Dendritic cell treated with granulocyte-macrophage colony-stimulating factor and Interleukin-4, amounts not matched to agents 40 ng/mL and 50 ng/mL, for 4 days (primary cell): ENCODE results near the gene CFHR1.
"Not testable (repeated sequence)": the region's sequence is repeated elsewhere in the genome, so short reads cannot be mapped to it uniquely, and the experiment has no call there.

Experiments used
- H3K27ac Mint-ChIP-seq: one replicate; pipeline ENCODE4 v1.8.0; 2022; ENCODE audit warnings: mild to moderate bottlenecking, mixed read lengths
- H3K27me3 Mint-ChIP-seq: one replicate; pipeline ENCODE4 v1.8.0; 2022; ENCODE audit warnings: mild to moderate bottlenecking, mixed read lengths
- H3K36me3 Mint-ChIP-seq: one replicate; pipeline ENCODE4 v1.8.0; 2022; ENCODE audit warnings: low read depth, mixed read lengths
- H3K4me1 Mint-ChIP-seq: one replicate; pipeline ENCODE4 v1.8.0; 2022; ENCODE audit warnings: low read depth, mixed read lengths
- H3K4me3 Mint-ChIP-seq: one replicate; pipeline ENCODE4 v1.8.0; 2022; ENCODE audit warnings: mild to moderate bottlenecking, moderate library complexity, mixed read lengths
- H3K9me3 Mint-ChIP-seq: one replicate; pipeline ENCODE4 v1.8.0; 2022; ENCODE audit warnings: mixed read lengths
- intact Hi-C: fragments of 100-400 bp; cut with micrococcal nuclease; formaldehyde crosslinking; loops from one replicate; pipeline ENCODE4 v1.15.0; 2022

The CFHR1 gene

DNA sequence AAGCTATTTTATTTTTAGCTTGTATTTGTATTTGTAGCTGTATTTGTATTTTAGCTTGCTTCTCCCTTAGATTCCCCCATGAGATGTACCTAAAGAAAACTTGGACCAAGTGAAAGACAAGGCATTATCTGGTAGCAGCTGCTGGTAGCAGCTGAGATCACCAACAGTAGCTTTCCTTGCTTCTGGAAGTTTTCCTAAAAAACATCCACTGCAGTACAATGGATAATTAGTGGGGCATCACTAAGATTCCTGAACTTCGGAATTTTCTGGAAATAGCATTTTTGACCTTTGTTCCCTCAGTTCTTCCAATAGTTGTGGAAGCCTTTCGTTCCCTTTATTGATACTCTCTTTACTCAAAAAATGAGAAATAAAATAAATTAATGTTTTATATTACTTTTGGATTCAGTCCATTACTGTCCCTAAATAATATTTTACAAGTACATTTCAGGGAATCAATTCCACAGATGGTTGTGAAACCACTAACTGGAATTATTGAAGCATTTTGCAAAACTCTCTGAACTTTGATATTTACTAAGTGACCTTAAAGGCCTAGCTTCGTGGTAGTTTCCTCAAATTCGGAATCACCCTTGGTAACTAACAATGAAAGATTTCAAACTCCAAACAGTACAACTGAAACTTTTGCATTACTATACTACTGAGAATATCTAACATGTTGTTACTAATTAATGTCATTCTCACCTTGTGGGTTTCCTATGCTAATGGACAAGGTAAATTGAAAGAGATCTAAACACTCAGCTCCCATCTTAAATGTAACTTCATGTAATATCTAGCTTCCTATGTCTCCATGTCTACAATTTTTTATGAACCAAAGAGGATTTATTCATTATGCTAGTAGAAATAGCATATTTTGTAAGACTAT lies 30.3 kb downstream of the CFHR1 start:
- H3K27me3 Mint-ChIP-seq, H3K4me1 Mint-ChIP-seq, H3K4me3 Mint-ChIP-seq, H3K9me3 Mint-ChIP-seq, H3K27ac Mint-ChIP-seq, intact Hi-C loops, H3K36me3 Mint-ChIP-seq: not testable (repeated sequence)

DNA sequence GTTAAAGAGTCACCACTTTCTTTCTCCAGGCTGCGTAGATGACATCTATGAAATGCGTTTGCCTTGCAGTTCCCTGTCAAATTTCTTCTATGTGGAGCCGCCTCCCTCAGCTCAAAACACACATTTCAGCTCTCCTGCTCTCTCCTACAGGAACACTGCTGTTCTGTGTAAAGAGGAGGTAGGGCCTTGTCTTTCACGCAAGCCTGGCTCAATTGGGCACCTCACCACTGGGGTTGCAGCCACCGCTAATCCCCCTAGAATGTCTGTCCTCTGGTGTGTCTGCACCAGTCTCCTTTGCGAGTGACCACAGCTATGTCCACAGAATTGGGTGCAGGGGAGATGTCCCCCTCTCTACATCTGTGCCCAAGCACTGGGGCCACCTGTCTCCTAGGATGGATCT lies 36.5 kb downstream of the CFHR1 start:
- H3K27me3 Mint-ChIP-seq = no peaks in the 10 kb centered on the region
- H3K36me3 Mint-ChIP-seq = no peaks in the 10 kb centered on the region
- H3K4me1 Mint-ChIP-seq = no peaks in the 10 kb centered on the region
- H3K9me3 Mint-ChIP-seq = peaks cover 12% of the 10 kb centered on the region
- intact Hi-C loops = no loop called here
- no peak overlapping the region for H3K27ac Mint-ChIP-seq
- H3K4me3 Mint-ChIP-seq = no peak overlapping the region

DNA sequence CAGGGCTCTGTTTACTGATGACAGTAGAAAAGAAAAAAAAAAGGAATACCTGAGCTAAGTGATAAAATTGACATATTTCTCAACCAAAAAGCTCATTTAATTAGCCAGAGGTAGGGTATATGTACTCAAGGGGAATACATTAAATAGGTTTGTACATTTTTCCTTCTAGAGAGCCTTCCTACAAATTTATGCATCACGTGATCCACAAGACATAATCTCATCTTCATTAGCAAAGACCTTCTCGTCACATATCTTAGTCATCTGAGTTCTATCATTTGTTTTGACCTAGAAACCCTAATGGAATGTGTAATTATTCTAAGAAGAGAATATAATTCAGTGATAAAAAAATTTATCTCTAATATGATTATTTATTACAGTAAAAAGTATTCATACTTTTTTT lies 37.7 kb downstream of the CFHR1 start:
- Mint-ChIP-seq H3K4me3 (no peak overlapping the region), H3K9me3 (peaks cover 20% of the 10 kb centered on the region), H3K36me3 (no peaks in the 10 kb centered on the region), H3K27me3 (no peaks in the 10 kb centered on the region), H3K27ac (no peak overlapping the region), H3K4me1 (no peaks in the 10 kb centered on the region)
- intact Hi-C loops = no loop called here

DNA sequence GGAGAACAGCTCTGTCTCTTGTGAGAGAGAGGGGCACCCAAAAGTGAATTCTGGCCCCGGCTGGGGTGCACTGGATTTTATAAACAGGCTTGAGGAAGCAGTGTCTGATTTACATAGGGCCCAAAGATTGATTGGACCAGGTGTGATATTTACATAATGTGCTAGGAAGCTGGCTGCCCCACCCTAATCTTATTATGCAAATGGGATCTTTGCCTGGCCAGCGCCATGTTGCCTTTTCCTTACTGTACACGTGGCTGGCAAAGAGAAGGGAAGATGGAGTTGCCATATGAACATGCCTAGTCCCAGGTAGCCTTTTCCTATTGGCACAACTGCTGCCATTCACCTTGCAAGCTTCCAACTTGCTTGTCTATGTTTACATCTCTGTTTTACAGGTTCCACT lies 39.3 kb downstream of the CFHR1 start:
- Mint-ChIP-seq H3K36me3 (no peaks in the 10 kb centered on the region), H3K27ac (no peak overlapping the region), H3K4me3 (no peak overlapping the region), H3K27me3 (no peaks in the 10 kb centered on the region), H3K9me3 (peaks cover 27% of the 10 kb centered on the region), H3K4me1 (no peaks in the 10 kb centered on the region)
- intact Hi-C loops = no loop called here

DNA sequence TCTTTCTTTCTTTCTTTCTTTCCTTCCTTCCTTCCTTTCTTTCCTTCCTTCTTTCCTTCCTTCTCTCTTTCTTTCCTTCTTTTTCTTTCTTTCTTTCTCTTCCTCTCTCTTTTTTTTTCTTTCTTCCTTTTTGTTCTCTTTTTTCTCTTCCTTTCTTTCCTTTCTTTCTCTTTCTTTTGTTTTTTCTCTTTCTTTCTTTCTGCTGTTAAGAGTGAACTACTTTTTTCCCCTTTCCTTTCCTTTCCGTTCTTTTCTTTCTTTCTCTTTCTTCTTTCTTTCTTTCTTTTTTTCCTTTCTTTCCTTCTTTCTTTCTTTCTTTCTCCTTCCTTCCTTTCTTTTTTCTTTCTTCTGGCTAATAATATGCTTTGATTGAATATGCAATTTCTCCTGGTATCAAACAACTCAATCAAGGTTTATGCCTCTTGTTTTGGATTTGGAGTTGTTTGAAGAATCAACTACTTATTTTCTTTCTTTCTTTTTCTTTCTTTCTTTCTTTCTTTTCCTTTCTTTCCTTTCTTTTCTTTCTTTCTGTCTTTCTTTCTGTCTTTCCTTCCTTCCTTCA lies 40.9 kb downstream of the CFHR1 start:
- Mint-ChIP-seq H3K4me3 (no peak overlapping the region), H3K27me3 (no peaks in the 10 kb centered on the region), H3K9me3 (peaks cover 37% of the 10 kb centered on the region), H3K4me1 (no peaks in the 10 kb centered on the region), H3K36me3 (no peaks in the 10 kb centered on the region), H3K27ac (no peak overlapping the region)
- intact Hi-C loops = no loop called here

DNA sequence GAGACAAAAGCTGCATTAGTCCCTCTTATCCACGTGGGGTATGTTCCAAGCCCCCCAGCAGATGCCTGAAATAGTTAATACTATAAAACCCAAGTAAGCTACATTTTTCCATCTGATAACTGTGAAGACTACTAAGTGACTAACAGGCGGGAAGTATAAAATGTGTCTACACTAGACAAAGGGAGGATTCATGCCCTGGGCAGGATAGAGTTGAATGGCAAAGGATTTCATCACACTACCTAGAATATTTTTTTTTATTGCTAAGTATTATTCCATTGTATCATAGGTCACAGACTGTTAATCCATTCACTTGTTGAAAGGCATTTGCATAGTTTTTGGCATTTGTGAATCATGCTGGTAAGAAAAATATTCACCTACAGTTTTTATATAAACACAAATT lies 41.9 kb downstream of the CFHR1 start:
- Mint-ChIP-seq H3K4me3 (no peak overlapping the region), H3K36me3 (no peaks in the 10 kb centered on the region), H3K4me1 (no peaks in the 10 kb centered on the region), H3K9me3 (peaks cover 37% of the 10 kb centered on the region), H3K27ac (no peak overlapping the region), H3K27me3 (no peaks in the 10 kb centered on the region)
- intact Hi-C loops = no loop called here

DNA sequence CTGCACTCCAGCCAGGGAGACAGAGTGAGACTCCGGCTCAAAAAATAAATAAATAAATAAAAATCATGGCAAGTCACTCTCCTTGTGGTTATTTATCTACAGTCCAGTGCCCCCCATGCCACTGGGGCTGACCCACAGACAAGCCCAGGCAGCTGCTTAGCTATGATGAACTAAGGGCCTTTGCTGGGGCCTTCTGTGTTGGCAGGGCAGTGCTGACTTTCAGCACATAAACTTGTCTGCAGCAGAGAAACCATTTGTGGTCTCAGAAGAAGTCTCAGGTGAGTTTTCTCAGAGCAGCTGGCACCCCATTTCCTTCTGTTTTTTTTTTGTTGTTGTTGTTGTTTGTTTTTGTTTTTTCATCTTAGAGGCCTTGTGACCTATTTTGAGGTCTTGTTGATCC lies 47.4 kb downstream of the CFHR1 start:
- no peaks in the 10 kb centered on the region for H3K36me3 Mint-ChIP-seq
- no peak overlapping the region for H3K4me3 Mint-ChIP-seq
- peaks cover 31% of the 10 kb centered on the region for H3K9me3 Mint-ChIP-seq
- intact Hi-C loops = no loop called here
- no peaks in the 10 kb centered on the region for H3K4me1 Mint-ChIP-seq
- no peaks in the 10 kb centered on the region for H3K27me3 Mint-ChIP-seq
- H3K27ac Mint-ChIP-seq = no peak overlapping the region

DNA sequence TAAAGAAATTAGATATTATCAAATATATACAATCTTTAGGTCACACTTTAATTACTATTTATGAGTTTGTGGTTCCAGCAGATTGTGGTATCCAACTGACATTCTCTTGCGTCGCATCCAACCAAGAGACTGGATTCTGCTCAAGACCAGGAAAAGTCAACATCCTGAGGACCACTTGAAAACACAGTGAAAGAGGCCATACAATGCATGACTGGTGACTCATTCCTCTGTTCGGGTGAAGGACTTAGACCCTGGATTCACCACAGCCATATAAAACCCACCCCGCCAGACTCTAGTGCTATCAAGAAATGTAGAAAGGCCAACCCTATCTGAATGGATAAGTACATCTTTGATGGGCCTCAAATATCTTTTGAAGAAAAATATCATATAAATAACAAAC lies 53.9 kb downstream of the CFHR1 start:
- intact Hi-C loops = no loop called here
- Mint-ChIP-seq H3K27me3 (peaks cover 6% of the 10 kb centered on the region), H3K27ac (no peak overlapping the region)

DNA sequence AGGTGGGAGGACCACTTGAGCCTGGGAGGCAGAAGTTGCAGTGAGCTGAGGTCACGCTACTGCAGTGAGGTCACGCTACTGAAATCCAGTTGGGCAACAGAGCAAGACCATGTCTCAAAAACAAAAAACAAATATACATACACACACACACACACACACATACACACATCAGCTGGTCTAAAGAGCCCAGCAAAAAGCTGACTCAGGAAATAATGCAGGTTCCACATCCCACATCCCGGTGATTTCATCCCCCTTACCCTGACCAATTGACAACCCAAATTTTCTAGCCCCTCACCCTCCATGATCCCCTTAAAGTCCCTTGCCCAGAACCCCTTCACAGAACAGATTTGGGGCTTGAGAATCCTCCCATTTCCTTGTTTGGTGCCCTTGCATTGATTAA lies 56.4 kb downstream of the CFHR1 start:
- no peaks in the 10 kb centered on the region for H3K36me3 Mint-ChIP-seq
- no peak overlapping the region for H3K27ac Mint-ChIP-seq
- H3K27me3 Mint-ChIP-seq = peaks cover 6% of the 10 kb centered on the region
- H3K9me3 Mint-ChIP-seq = peaks cover 2% of the 10 kb centered on the region
- H3K4me1 Mint-ChIP-seq = no peaks in the 10 kb centered on the region
- H3K4me3 Mint-ChIP-seq = no peak overlapping the region
- intact Hi-C loops = no loop called here

More for the DNA sequence above, 53.9 kb downstream of the CFHR1 start:
- H3K4me1 Mint-ChIP-seq = no peaks in the 10 kb centered on the region
- H3K9me3 Mint-ChIP-seq = peaks cover 2% of the 10 kb centered on the region
- no peaks in the 10 kb centered on the region for H3K36me3 Mint-ChIP-seq
- no peak overlapping the region for H3K4me3 Mint-ChIP-seq

DNA sequence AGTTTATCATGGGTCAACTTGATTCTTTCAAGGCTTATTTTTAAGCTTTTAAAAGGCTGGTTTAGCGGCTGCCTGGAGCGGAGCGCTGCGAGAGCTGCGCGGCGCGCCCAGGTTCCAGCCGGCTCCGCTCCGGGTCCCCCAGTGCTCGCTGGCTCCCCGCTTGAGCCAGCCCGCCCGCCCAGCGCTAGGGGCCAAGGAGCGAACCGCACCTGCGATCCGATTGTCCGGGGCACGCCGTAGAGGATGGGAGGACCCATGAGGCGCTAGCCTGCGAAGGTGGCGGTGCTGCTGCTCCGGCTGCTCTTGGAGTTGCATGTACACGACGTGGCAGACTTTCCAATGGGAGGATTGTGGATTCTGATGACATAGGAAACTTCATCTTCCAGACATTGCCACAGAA lies 58.4 kb downstream of the CFHR1 start:
- no peak overlapping the region for H3K4me3 Mint-ChIP-seq
- intact Hi-C loops = no loop called here

More for the DNA sequence above, 58.4 kb downstream of the CFHR1 start:
- Mint-ChIP-seq H3K27me3 (peaks cover 6% of the 10 kb centered on the region), H3K4me1 (no peaks in the 10 kb centered on the region), H3K27ac (no peak overlapping the region), H3K36me3 (no peaks in the 10 kb centered on the region), H3K9me3 (peaks cover 14% of the 10 kb centered on the region)
